Upper lobe of left lung (tissue), 6 donors: ENCODE data around the gene COBL. TPM values are rescaled to one million over a fixed set of nuclear protein-coding genes. Genes with fewer than 3 reads are reported as not detected.

Experiments
- ATAC-seq, 2 donors: fragments of 200-7000 bp; cut with Tn5 transposase; one replicate each; pipeline ENCODE4 v1.9.1; 2022; ENCODE audit warnings: mild to moderate bottlenecking in 2 of 2, moderate library complexity in 2 of 2; ENCODE audit not compliant: low FRiP score in 2 of 2
- DNase-seq, 2 donors: peaks; one replicate each; pipeline ENCODE4 v3.0.0-alpha.2; 2019 to 2020
- H3K27ac ChIP-seq, 4 donors: fragments of 200-600 bp; sonication (generic); one replicate each; pipeline ENCODE4 v1.5.1; 2016 to 2019
- H3K27me3 ChIP-seq, 4 donors: fragments of 200-600 bp; sonication (generic); one replicate each; pipeline ENCODE4 v1.5.1; 2017 to 2019
- H3K36me3 ChIP-seq, 4 donors: fragments of 200-600 bp; sonication (generic); one replicate each; pipeline ENCODE4 v1.5.1; 2016 to 2019
- H3K4me1 ChIP-seq, 4 donors: fragments of 200-600 bp; sonication (generic); one replicate each; pipeline ENCODE4 v1.5.1; 2018 to 2019
- H3K4me3 ChIP-seq, 4 donors: fragments of 200-600 bp; sonication (generic); one replicate each; pipeline ENCODE4 v1.5.1; 2017 to 2019; ENCODE audit warnings: mild to moderate bottlenecking in 2 of 4, moderate library complexity in 1 of 4
- H3K9me3 ChIP-seq, 4 donors: fragments of 200-600 bp; sonication (generic); one replicate each; pipeline ENCODE4 v1.5.1; 2018 to 2019
- CTCF ChIP-seq, 6 experiments: fragments of 450-650 bp in 4 of 6; fragments of 200-600 bp in 2 of 6; sonication (generic) in 2 of 6; IDR thresholded peaks; one replicate each; pipeline ENCODE4 v1.5.1; 2016 to 2019; ENCODE audit warnings: antibody characterized with exemption in 6 of 6
- EP300 ChIP-seq, 4 donors: sonication (generic); formaldehyde crosslinking; IDR thresholded peaks; one replicate each; pipeline ENCODE4 v1.5.1; 2017; ENCODE audit warnings: antibody characterized with exemption in 4 of 4, control low read depth in 2 of 4
- POLR2A ChIP-seq, 4 donors: fragments of 450-650 bp; IDR thresholded peaks; one replicate each; pipeline ENCODE4 v1.5.1; 2016 to 2017; ENCODE audit warnings: antibody characterized with exemption in 4 of 4, mild to moderate bottlenecking in 2 of 4
- POLR2AphosphoS5 ChIP-seq, 2 donors: sonication (generic); formaldehyde crosslinking; IDR thresholded peaks; one replicate each; pipeline ENCODE4 v1.5.1; 2017; ENCODE audit warnings: antibody characterized with exemption in 2 of 2
- whole genome bisulfite sequencing, 2 donors: methylation state at CpG; one replicate each; pipeline ENCODE4 v1.1.5; 2017 to 2018; 5-methylcytosine and 5-hydroxymethylcytosine counted together
- total RNA-seq, 6 donors: library from RNA; depleted of rRNA in 4 of 6; stranded (reverse); fragments of >200 nt in 4 of 6; gene quantifications; one replicate each; pipeline versions ENCODE4 v1.1.0 to v1.2.1, GENCODE V29; 2016 to 2021
- donor health status: DM: no; HTN: no; CAD: no; lungs with moderate emphysema.
- donor health status: DM: no; HTN: yes; CAD: no; lungs with severe emphysema.

The COBL gene
- total RNA-seq, 6 donors from 2014 or later: 27.0 to 54.7 (median 36.8) TPM

GRCh38 chr7:51239691-51240090, 76.9 kb downstream of the COBL start:
- no peak for DNase-seq
- H3K27ac ChIP-seq: no peak overlapping the region
- no peak for TF ChIP-seq EP300 (IDR thresholded peaks at IDR 0.05)
- H3K36me3 ChIP-seq: no peaks in the 10 kb centered on the region
- ATAC-seq: no peak
- no peak overlapping the region for H3K4me3 ChIP-seq
- peaks cover 0 to 9% (median 5%) of the 10 kb centered on the region in 4 donors for H3K4me1 ChIP-seq
- no peaks in the 10 kb centered on the region for H3K27me3 ChIP-seq
- 67 to 86% methylated on average over 3 of the region's 3 CpGs for WGBS, 2 donors
- no peaks in the 10 kb centered on the region for H3K9me3 ChIP-seq

- Histone ChIP-seq H3K4me1 (peaks cover 0 to 9% (median 5%) of the 10 kb centered on the region in 4 donors), H3K9me3 (no peaks in the 10 kb centered on the region), H3K27me3 (no peaks in the 10 kb centered on the region), H3K27ac (no peak overlapping the region), H3K4me3 (no peak overlapping the region), H3K36me3 (no peaks in the 10 kb centered on the region)
- 81 to 86% methylated on average over 4 of the region's 4 CpGs for WGBS, 2 donors
- no peak for TF ChIP-seq CTCF (IDR thresholded peaks at IDR 0.05)
- no peak for TF ChIP-seq EP300 (IDR thresholded peaks at IDR 0.05)
- no peak for TF ChIP-seq POLR2AphosphoS5 (IDR thresholded peaks at IDR 0.05)
- no peak for TF ChIP-seq POLR2A (IDR thresholded peaks at IDR 0.05)
- ATAC-seq: no peak
- no peak for DNase-seq
These were observed 77.6 kb downstream of the COBL start for GRCh38 chr7:51238981-51239495.

- Histone ChIP-seq H3K4me1 (peaks cover 0 to 5% (median 3%) of the 10 kb centered on the region in 4 donors), H3K27ac (no peak overlapping the region), H3K36me3 (no peaks in the 10 kb centered on the region), H3K4me3 (no peak overlapping the region), H3K27me3 (no peaks in the 10 kb centered on the region), H3K9me3 (no peaks in the 10 kb centered on the region)
- DNase-seq (no peak), ATAC-seq (no peak)
- TF ChIP-seq EP300 (IDR thresholded peaks at IDR 0.05) (no peak), CTCF (IDR thresholded peaks at IDR 0.05) (no peak), POLR2AphosphoS5 (IDR thresholded peaks at IDR 0.05) (no peak), POLR2A (IDR thresholded peaks at IDR 0.05) (no peak)
- WGBS, 2 donors: 72 to 75% methylated on average over 8 to 9 of the region's 9 CpGs
These were observed 79.0 kb downstream of the COBL start for GRCh38 chr7:51237446-51238133.

- ATAC-seq: no peak
- Histone ChIP-seq H3K4me3 (no peak overlapping the region), H3K27me3 (no peaks in the 10 kb centered on the region), H3K9me3 (no peaks in the 10 kb centered on the region), H3K27ac (no peak overlapping the region), H3K4me1 (peaks cover 0 to 5% (median 0%) of the 10 kb centered on the region in 4 donors), H3K36me3 (no peaks in the 10 kb centered on the region)
- DNase-seq: no peak
- no peak for TF ChIP-seq EP300 (IDR thresholded peaks at IDR 0.05)
- TF ChIP-seq POLR2AphosphoS5 (IDR thresholded peaks at IDR 0.05): peak in 1 of 2 donors; percentile 31
- 59 to 65% methylated on average over 8 of the region's 8 CpGs for WGBS, 2 donors
These were observed 80.0 kb downstream of the COBL start for GRCh38 chr7:51236470-51237132.

GRCh38 chr7:51235593-51236313, 80.9 kb downstream of the COBL start:
- Histone ChIP-seq H3K36me3 (no peaks in the 10 kb centered on the region), H3K27ac (no peak overlapping the region), H3K4me3 (no peak overlapping the region), H3K4me1 (peaks cover 0 to 3% (median 0%) of the 10 kb centered on the region in 4 donors), H3K27me3 (no peaks in the 10 kb centered on the region), H3K9me3 (no peaks in the 10 kb centered on the region)
- DNase-seq (no peak), ATAC-seq (no peak)
- no peak for TF ChIP-seq CTCF (IDR thresholded peaks at IDR 0.05)
- no peak for TF ChIP-seq EP300 (IDR thresholded peaks at IDR 0.05)
- no peak for TF ChIP-seq POLR2AphosphoS5 (IDR thresholded peaks at IDR 0.05)
- TF ChIP-seq POLR2A (IDR thresholded peaks at IDR 0.05): no peak
- 70 to 73% methylated on average over 10 of the region's 10 CpGs for WGBS, 2 donors
